WI38 (cell line): ENCODE measurements around the gene FGGY.
"Not testable (repeated sequence)": the region's sequence is repeated elsewhere in the genome, so short reads cannot be mapped to it uniquely, and the experiment has no call there.

Source experiments
- H3K4me3 ChIP-seq: 2 replicates; pipeline ENCODE4 v1.5.1; 2011; ENCODE audit warnings: low read depth, mild to moderate bottlenecking, control low read depth, low read length
- CTCF ChIP-seq: IDR thresholded peaks from 2 replicates; pipeline ENCODE4 v1.5.1; 2012; ENCODE audit warnings: low read depth, mild to moderate bottlenecking, control low read depth, low read length

The FGGY gene

GRCh38 chr1:59580257-59580656, 283.4 kb downstream of the FGGY start:
- TF ChIP-seq CTCF, result no peak

GRCh38 chr1:59592410-59592809, 295.5 kb downstream of the FGGY start:
- H3K4me3 ChIP-seq, result not testable (repeated sequence)

More at GRCh38 chr1:59580257-59580656, 283.4 kb downstream of the FGGY start:
- no peak overlapping the region for H3K4me3 ChIP-seq

- no peak overlapping the region for H3K4me3 ChIP-seq
- TF ChIP-seq CTCF, result no peak
Observed at GRCh38 chr1:59592924-59593323, 296.0 kb downstream of the FGGY start.

- no peak overlapping the region for H3K4me3 ChIP-seq
- no peak for TF ChIP-seq CTCF
Observed at GRCh38 chr1:59593798-59594790, 297.2 kb downstream of the FGGY start.

- TF ChIP-seq CTCF, result no peak
- H3K4me3 ChIP-seq, result no peak overlapping the region
Observed at GRCh38 chr1:59595774-59596173, 298.9 kb downstream of the FGGY start.

GRCh38 chr1:59596432-59596831, 299.5 kb downstream of the FGGY start:
- TF ChIP-seq CTCF, result no peak

GRCh38 chr1:59596956-59597355, 300.1 kb downstream of the FGGY start:
- no peak overlapping the region for H3K4me3 ChIP-seq
- TF ChIP-seq CTCF, result no peak

More at GRCh38 chr1:59596432-59596831, 299.5 kb downstream of the FGGY start:
- H3K4me3 ChIP-seq, result no peak overlapping the region
